Endothelial cell of umbilical vein (primary cell): ENCODE measurements around the gene LMAN2. TPM values are rescaled to one million over a fixed set of nuclear protein-coding genes. Genes with fewer than 3 reads are reported as not detected.

Experiments
- BruUV-seq: library from RNA; stranded (reverse); fragments of 400-500 nt; replicated peaks from 2 replicates; lab custom pipeline; 2021; lab: Mats Ljungman, UMichigan
- CTCF ChIA-PET: fragments of 300-600, 350-600 bp; sonication (Branson Sonifier 250); formaldehyde crosslinking; loops from one replicate; lab custom pipeline; 2021; ENCODE audit warnings: antibody characterized with exemption, inconsistent platforms; lab: Charles Lee
- POLR2A ChIA-PET: fragments of 300-600, 350-600 bp; sonication (Branson Sonifier 250); formaldehyde crosslinking; loops from one replicate; lab custom pipeline; 2021; ENCODE audit warnings: antibody characterized with exemption, inconsistent platforms; lab: Charles Lee
- DNase-seq: peaks from one replicate; pipeline ENCODE4 v3.0.0-alpha.2; 2011; ENCODE audit warnings: low read depth, low spot score
- FAIRE-seq: peaks from 2 replicates; lab custom pipeline; 2011; peaks lifted over from hg19 to GRCh38; lab: Jason Lieb, UNC
- H2AFZ ChIP-seq: 2 replicates; pipeline ENCODE4 v1.6.0; 2012; ENCODE audit warnings: low read depth, low read length, control low read depth, inconsistent platforms
- H3K27ac ChIP-seq: 2 replicates; pipeline ENCODE4 v1.5.1; 2011; ENCODE audit warnings: low read depth, mild to moderate bottlenecking, control low read depth, low read length, moderate library complexity; ENCODE audit not compliant: insufficient read depth
- H3K27me3 ChIP-seq, 2 experiments: 2 replicates each; pipeline versions ENCODE4 v1.6.0 to v1.6.1; 2011; ENCODE audit warnings: low read length in 2 of 2, mixed read lengths in 1 of 2; ENCODE audit not compliant: control insufficient read depth in 2 of 2, insufficient read depth in 2 of 2
- H3K36me3 ChIP-seq, 2 experiments: 2 replicates in 1 of 2; 3 replicates in 1 of 2; pipeline ENCODE4 v1.5.1; 2011; ENCODE audit warnings: low read length in 2 of 2, mild to moderate bottlenecking in 1 of 2, moderate library complexity in 1 of 2; ENCODE audit not compliant: control insufficient read depth in 2 of 2, insufficient read depth in 2 of 2; ENCODE audit errors: extremely low read depth in 1 of 2
- H3K4me1 ChIP-seq: 3 replicates; pipeline ENCODE4 v1.5.1; 2011; ENCODE audit warnings: mild to moderate bottlenecking, low read length; ENCODE audit not compliant: control insufficient read depth, insufficient read depth; ENCODE audit errors: extremely low read depth
- H3K4me2 ChIP-seq: 2 replicates; pipeline ENCODE4 v1.6.1; 2011; ENCODE audit warnings: low read length, control low read depth, mixed read lengths; ENCODE audit not compliant: insufficient read depth
- H3K4me3 ChIP-seq, 3 experiments: fragments of 200-600 bp in 1 of 3; sonication (generic), shearing (Covaris generic) in 1 of 3; replicated peaks in 1 of 3; 2 replicates each; pipeline ENCODE4 v1.5.1; 2011 to 2016; ENCODE audit warnings: control low read depth in 3 of 3, low read length in 3 of 3, mild to moderate bottlenecking in 2 of 3, inconsistent platforms in 1 of 3, low read depth in 1 of 3, moderate library complexity in 1 of 3; ENCODE audit not compliant: insufficient read depth in 1 of 3
- H3K79me2 ChIP-seq: 2 replicates; pipeline ENCODE4 v1.6.0; 2012; ENCODE audit warnings: low read length, inconsistent platforms; ENCODE audit not compliant: control insufficient read depth, insufficient read depth
- H3K9ac ChIP-seq: replicated peaks from 2 replicates; pipeline ENCODE3; 2011; ENCODE audit warnings: low read length, control low read depth; ENCODE audit not compliant: insufficient read depth; ENCODE audit errors: extremely low read depth
- H3K9me1 ChIP-seq: replicated peaks from 3 replicates; pipeline ENCODE4 v1.6.0; 2011; ENCODE audit warnings: mild to moderate bottlenecking, low read length; ENCODE audit not compliant: control insufficient read depth, insufficient read depth; ENCODE audit errors: extremely low read depth
- H3K9me3 ChIP-seq: replicated peaks from 2 replicates; pipeline ENCODE4 v1.5.1; 2012; ENCODE audit warnings: low read length, inconsistent platforms; ENCODE audit not compliant: control insufficient read depth, insufficient read depth
- H4K20me1 ChIP-seq: replicated peaks from 2 replicates; pipeline ENCODE3; 2011; ENCODE audit warnings: mild to moderate bottlenecking, low read length; ENCODE audit not compliant: control insufficient read depth, insufficient read depth; ENCODE audit errors: extremely low read depth
- CTCF ChIP-seq, 2 donors: IDR thresholded peaks; 1 replicate in 1 of 2; 2 replicates in 1 of 2; pipeline ENCODE4 v1.5.1; 2011; ENCODE audit warnings: low read length in 2 of 2, mild to moderate bottlenecking in 2 of 2, moderate library complexity in 2 of 2, control low read depth in 1 of 2, inconsistent platforms in 1 of 2, low read depth in 1 of 2; ENCODE audit not compliant: insufficient read depth in 1 of 2; ENCODE audit errors: extremely low read depth in 1 of 2
- EZH2 ChIP-seq: IDR thresholded peaks from 2 replicates; pipeline ENCODE4 v1.6.1; 2012; ENCODE audit warnings: borderline replicate concordance, low read depth, mild to moderate bottlenecking, moderate library complexity, low read length, inconsistent platforms; ENCODE audit not compliant: severe bottlenecking
- FOS ChIP-seq: IDR thresholded peaks from 2 replicates; pipeline ENCODE4 v1.6.1; 2011; ENCODE audit warnings: mild to moderate bottlenecking, low read length, moderate library complexity, borderline replicate concordance; ENCODE audit not compliant: insufficient read depth
- GATA2 ChIP-seq: IDR thresholded peaks from 2 replicates; pipeline ENCODE4 v1.7.0; 2011; ENCODE audit warnings: low read depth, mild to moderate bottlenecking, moderate library complexity, mixed read lengths, low read length; ENCODE audit not compliant: insufficient read length, insufficient read depth
- JUN ChIP-seq: IDR thresholded peaks from 2 replicates; pipeline ENCODE4 v1.6.1; 2011; ENCODE audit warnings: borderline replicate concordance, low read depth; ENCODE audit not compliant: insufficient read length, insufficient read depth
- MAX ChIP-seq: IDR thresholded peaks from 2 replicates; pipeline ENCODE4 v1.6.1; 2011; ENCODE audit not compliant: insufficient read depth, insufficient read length
- MYC ChIP-seq: IDR thresholded peaks from one replicate; pipeline ENCODE4 v1.6.1; 2011; ENCODE audit warnings: mild to moderate bottlenecking, low read depth, low read length
- POLR2A ChIP-seq: IDR thresholded peaks from 2 replicates; pipeline ENCODE4 v1.6.1; 2012; ENCODE audit warnings: low read depth, mild to moderate bottlenecking, control low read depth, low read length
- POLR2AphosphoS5 ChIP-seq: IDR thresholded peaks from 2 replicates; pipeline ENCODE4 v1.6.1; 2012; ENCODE audit warnings: low read depth, mild to moderate bottlenecking, control low read depth, low read length, moderate library complexity; ENCODE audit not compliant: insufficient read depth
- dilution Hi-C: fragments of 300-500 bp; cut with MboI; formaldehyde crosslinking; loops from one replicate; pipeline ENCODE4 v1.15.0; 2019; ENCODE audit warnings: low sequenced_read_pairs; ENCODE audit not compliant: extremely low pct_ligation_motif_present
- intact Hi-C: fragments of 100-400 bp; cut with micrococcal nuclease; formaldehyde crosslinking; loops from one replicate; pipeline ENCODE4 v1.10.0; 2022
- polyA plus RNA-seq, 4 experiments: library from polyadenylated mRNA; depleted of rRNA in 3 of 4; stranded (reverse) in 3 of 4; unstranded in 1 of 4; fragments of >200 nt; gene quantifications; 2 replicates each; pipeline versions ENCODE4 v1.2.1 to v1.2.3, GENCODE V29; 2011 to 2012; ENCODE audit warnings: missing spikeins in 1 of 4
- total RNA-seq: library from RNA; stranded (reverse); gene quantifications from 2 replicates; pipeline ENCODE4 v1.2.3, GENCODE V29; 2021

The LMAN2 gene
- total and polyA plus RNA-seq, 2 donors (not counting 3 experiments of a cell fraction or from before 2014, with no cell fraction given), result 151 to 370 TPM

GRCh38 chr5:177349362-177349647, 2.2 kb downstream of the LMAN2 start:
- TF ChIP-seq MYC, result no peak
- TF ChIP-seq GATA2, result no peak
- no peak for TF ChIP-seq JUN
- TF ChIP-seq MAX, result no peak
- TF ChIP-seq FOS, result no peak
- no peak for TF ChIP-seq POLR2A
- TF ChIP-seq POLR2AphosphoS5, result no peak
- no peak for TF ChIP-seq EZH2
- TF ChIP-seq CTCF (IDR thresholded peaks at IDR 0.05; ENCODE audit: extremely low read depth in 1 of 2, insufficient read depth in 1 of 2, low read depth in 1 of 2, low read length in 2 of 2), result no peak
- no peak for FAIRE-seq
- H3K27me3 ChIP-seq, result no peaks in the 10 kb centered on the region
- intact Hi-C loops, result no loop called here
- POLR2A ChIA-PET, result no interaction called here
- no peaks in the 10 kb centered on the region for H4K20me1 ChIP-seq
- peaks cover 2 to 4% of the 10 kb centered on the region in 2 experiments for H3K36me3 ChIP-seq
- H3K9me3 ChIP-seq, result no peaks in the 10 kb centered on the region
- no peak overlapping the region for H3K4me2 ChIP-seq
- no peak overlapping the region for H2AFZ ChIP-seq
- H3K9ac ChIP-seq, result no peak overlapping the region
- DNase-seq, result no peak
- H3K27ac ChIP-seq, result no peak overlapping the region
- peaks cover 55% of the 10 kb centered on the region for H3K79me2 ChIP-seq
- dilution Hi-C loops, result no loop called here
- CTCF ChIA-PET, result interaction anchor here (0.6 to 1.0 kb wide), 3 partner anchors 33 to 237 kb away, joined by 3 to 4 read pairs (median 3); no protein-coding TSS in a partner anchor
- H3K9me1 ChIP-seq, result no peaks in the 10 kb centered on the region
- BruUV-seq, result no TSS peak
- peaks cover 21% of the 10 kb centered on the region for H3K4me1 ChIP-seq
- H3K4me3 ChIP-seq, result no peak overlapping the region
